DMS153 (cell line): ENCODE data around the gene FZD4.
"Not testable (repeated sequence)": the region's sequence is repeated elsewhere in the genome, so short reads cannot be mapped to it uniquely, and the experiment has no call there.

Experiments
- DNase-seq: peaks from one replicate; lab custom pipeline; 2025; lab: John Stamatoyannopoulos, UW

The FZD4 gene

GRCh38 chr11:86938203-86938899 lies 16.8 kb downstream of the FZD4 start:
- no peak for DNase-seq

- not testable (repeated sequence) for DNase-seq
These were observed 17.9 kb downstream of the FZD4 start for GRCh38 chr11:86937193-86937806.

GRCh38 chr11:86934926-86935579 lies 20.1 kb downstream of the FZD4 start:
- no peak for DNase-seq

- DNase-seq: no peak
These were observed 20.7 kb downstream of the FZD4 start for GRCh38 chr11:86934582-86934900.

- DNase-seq: no peak
These were observed 21.2 kb downstream of the FZD4 start for GRCh38 chr11:86933891-86934581.

- no peak for DNase-seq
These were observed 22.0 kb downstream of the FZD4 start for GRCh38 chr11:86932924-86933875.

GRCh38 chr11:86932259-86932585 lies 23.0 kb downstream of the FZD4 start:
- no peak for DNase-seq

- DNase-seq: no peak
These were observed 23.5 kb downstream of the FZD4 start for GRCh38 chr11:86931548-86932258.

GRCh38 chr11:86930957-86931547 lies 24.1 kb downstream of the FZD4 start:
- no peak for DNase-seq

- DNase-seq: no peak
These were observed 28.2 kb downstream of the FZD4 start for GRCh38 chr11:86926975-86927374.

GRCh38 chr11:86923999-86924766 lies 31.0 kb downstream of the FZD4 start:
- no peak for DNase-seq

GRCh38 chr11:86922225-86922624 lies 33.0 kb downstream of the FZD4 start:
- DNase-seq: no peak

GRCh38 chr11:86919557-86920210 lies 35.5 kb downstream of the FZD4 start:
- no peak for DNase-seq

- no peak for DNase-seq
These were observed 36.2 kb downstream of the FZD4 start for GRCh38 chr11:86918973-86919372.

GRCh38 chr11:86918496-86918895 lies 36.7 kb downstream of the FZD4 start:
- DNase-seq: no peak

- DNase-seq: no peak
These were observed 37.6 kb downstream of the FZD4 start for GRCh38 chr11:86917589-86917988.

GRCh38 chr11:86916330-86916729 lies 38.9 kb downstream of the FZD4 start:
- no peak for DNase-seq

GRCh38 chr11:86915850-86916249 lies 39.3 kb downstream of the FZD4 start:
- DNase-seq: not testable (repeated sequence)

GRCh38 chr11:86914865-86915519 lies 40.2 kb downstream of the FZD4 start:
- no peak for DNase-seq
